Measurements from ENCODE around the gene SF3B3.

GRCh38 chr16:70526403-70526802 is 2.8 kb downstream of the SF3B3 start:
- TF ChIP-seq CTCF (IDR thresholded peaks at IDR 0.05; ENCODE audit: low read depth, low read length) (no peak), EZH2phosphoT487 (IDR thresholded peaks at IDR 0.05; ENCODE audit: low read depth) (no peak)
